Cardiac muscle cell (in vitro differentiated cells and primary cell): ENCODE results near the gene UBASH3B. TPM values are rescaled to one million over a fixed set of nuclear protein-coding genes. Genes with fewer than 3 reads are reported as not detected.
A peak's percentile ranks its signal among the peaks of the same experiment; 100 is the strongest.

Experiments
- DNase-seq, 2 donors: peaks; one replicate each; pipeline versions ENCODE4 v3.0.0 to v3.0.0-alpha.2; 2010 to 2017; ENCODE audit warnings: low read depth in 1 of 2, low spot score in 1 of 2
- H3K27ac ChIP-seq: fragments of 200-600 bp; sonication (generic); 2 replicates; pipeline ENCODE4 v1.5.1; 2016
- H3K27me3 ChIP-seq: fragments of 200-600 bp; sonication (generic); 2 replicates; pipeline ENCODE4 v1.6.0; 2016; ENCODE audit warnings: control low read depth
- H3K36me3 ChIP-seq: fragments of 200-600 bp; sonication (generic); 2 replicates; pipeline ENCODE4 v1.5.1; 2016; ENCODE audit warnings: control low read depth
- H3K4me1 ChIP-seq: fragments of 200-600 bp; sonication (generic); 2 replicates; pipeline ENCODE4 v1.8.1; 2017; ENCODE audit warnings: low read depth, mild to moderate bottlenecking, mixed run types
- H3K4me3 ChIP-seq: fragments of 200-600 bp; sonication (generic); 2 replicates; pipeline ENCODE4 v1.5.1; 2016; ENCODE audit warnings: mild to moderate bottlenecking
- H3K9me3 ChIP-seq: fragments of 200-600 bp; sonication (generic); 2 replicates; pipeline ENCODE4 v1.5.1; 2017; ENCODE audit warnings: low read depth, mild to moderate bottlenecking, control low read depth
- polyA plus RNA-seq: library from polyadenylated mRNA; unstranded; fragments of >200 nt; fragmentation: Nextera tagmentation; extraction: Ambion mirVana; gene quantifications from 2 replicates; pipeline ENCODE4 v1.2.1, GENCODE V29; 2016
- total RNA-seq: library from RNA; depleted of rRNA; stranded (reverse); fragments of >200 nt; gene quantifications from 2 replicates; pipeline ENCODE4 v1.2.3, GENCODE V29; 2016
- TF ChIP-seq, protein P1 (sequence below): IDR thresholded peaks from 2 replicates; pipeline ENCODE4 v1.5.1; 2012; ENCODE audit warnings: low read depth, mild to moderate bottlenecking, low read length

Gene UBASH3B
- total and polyA plus RNA-seq, 2 experiments from 2014 or later, result 2.7 TPM; not detected in 1

GRCh38 chr11:122690384-122690783 lies 34.9 kb downstream of the UBASH3B start:
- TF ChIP-seq, protein P1, sequence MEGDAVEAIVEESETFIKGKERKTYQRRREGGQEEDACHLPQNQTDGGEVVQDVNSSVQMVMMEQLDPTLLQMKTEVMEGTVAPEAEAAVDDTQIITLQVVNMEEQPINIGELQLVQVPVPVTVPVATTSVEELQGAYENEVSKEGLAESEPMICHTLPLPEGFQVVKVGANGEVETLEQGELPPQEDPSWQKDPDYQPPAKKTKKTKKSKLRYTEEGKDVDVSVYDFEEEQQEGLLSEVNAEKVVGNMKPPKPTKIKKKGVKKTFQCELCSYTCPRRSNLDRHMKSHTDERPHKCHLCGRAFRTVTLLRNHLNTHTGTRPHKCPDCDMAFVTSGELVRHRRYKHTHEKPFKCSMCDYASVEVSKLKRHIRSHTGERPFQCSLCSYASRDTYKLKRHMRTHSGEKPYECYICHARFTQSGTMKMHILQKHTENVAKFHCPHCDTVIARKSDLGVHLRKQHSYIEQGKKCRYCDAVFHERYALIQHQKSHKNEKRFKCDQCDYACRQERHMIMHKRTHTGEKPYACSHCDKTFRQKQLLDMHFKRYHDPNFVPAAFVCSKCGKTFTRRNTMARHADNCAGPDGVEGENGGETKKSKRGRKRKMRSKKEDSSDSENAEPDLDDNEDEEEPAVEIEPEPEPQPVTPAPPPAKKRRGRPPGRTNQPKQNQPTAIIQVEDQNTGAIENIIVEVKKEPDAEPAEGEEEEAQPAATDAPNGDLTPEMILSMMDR, result no peak
- no peak overlapping the region for H3K4me3 ChIP-seq
- H3K4me1 ChIP-seq, result peaks cover 20% of the 10 kb centered on the region
- H3K27me3 ChIP-seq, result no peaks in the 10 kb centered on the region
- H3K9me3 ChIP-seq, result no peaks in the 10 kb centered on the region
- no peak for DNase-seq
- H3K36me3 ChIP-seq, result no peaks in the 10 kb centered on the region
- no peak overlapping the region for H3K27ac ChIP-seq

- TF ChIP-seq, protein P1, result no peak
- H3K36me3 ChIP-seq, result no peaks in the 10 kb centered on the region
- H3K27me3 ChIP-seq, result no peaks in the 10 kb centered on the region
- no peaks in the 10 kb centered on the region for H3K9me3 ChIP-seq
- H3K27ac ChIP-seq, result peak overlapping the region; percentile 78
- DNase-seq, result peak; percentile 26 to 73
- H3K4me1 ChIP-seq, result peaks cover 17% of the 10 kb centered on the region
- no peak overlapping the region for H3K4me3 ChIP-seq
Observed at GRCh38 chr11:122690801-122691548, 35.5 kb downstream of the UBASH3B start.

DNA sequence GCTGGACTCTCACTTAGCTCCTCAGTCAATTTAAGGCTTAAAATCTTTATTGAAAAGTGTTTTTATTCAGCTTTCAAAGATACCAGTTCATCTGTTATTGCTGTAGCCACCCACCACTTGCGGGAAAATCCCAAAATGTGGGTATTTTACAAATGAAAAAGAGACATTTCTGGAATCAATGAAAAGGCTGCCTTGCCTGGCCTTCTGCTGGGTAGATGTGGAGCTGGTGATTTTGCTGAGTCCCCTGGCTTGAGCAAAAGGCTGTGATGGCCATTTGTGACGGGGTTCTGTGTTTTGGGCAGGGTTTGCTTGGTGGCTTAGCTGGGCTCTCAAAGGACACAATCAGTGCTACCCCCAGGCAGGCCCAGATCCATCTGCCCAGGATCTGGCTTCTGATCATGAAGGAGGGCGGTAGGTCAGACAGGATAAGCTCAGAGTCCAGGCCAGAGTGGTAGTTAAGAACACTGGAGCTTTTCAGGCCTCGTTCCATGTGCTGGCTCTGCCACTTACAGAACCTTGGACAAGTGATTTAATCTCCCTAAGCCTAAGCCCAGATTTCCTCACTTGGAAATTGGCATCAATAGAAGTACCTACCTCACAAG lies 36.1 kb downstream of the UBASH3B start:
- TF ChIP-seq, protein P1, result no peak
- H3K27ac ChIP-seq, result peak overlapping the region; percentile 78

DNA sequence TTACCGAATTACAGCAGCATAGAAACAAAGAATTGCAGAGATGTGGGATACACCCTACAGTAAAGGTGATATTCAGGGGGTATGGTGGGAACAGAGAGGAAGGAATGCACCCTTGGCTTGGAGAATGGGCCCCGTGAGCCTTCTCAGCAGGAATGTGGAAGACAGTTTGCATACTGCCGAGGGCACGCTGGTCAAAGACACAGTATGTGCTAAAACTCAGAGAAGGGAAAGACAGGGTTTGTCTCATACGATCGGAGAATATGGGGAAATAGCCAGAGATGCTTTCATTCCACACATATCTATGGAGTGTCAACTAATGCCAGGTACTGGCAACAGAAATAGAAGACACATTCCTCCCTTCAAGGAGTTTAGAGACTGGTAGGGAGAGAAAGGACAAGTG lies 36.9 kb downstream of the UBASH3B start:
- H3K27ac ChIP-seq, result no peak overlapping the region
- no peak for DNase-seq
- TF ChIP-seq, protein P1, result no peak

More for the DNA sequence above, 36.1 kb downstream of the UBASH3B start:
- no peaks in the 10 kb centered on the region for H3K27me3 ChIP-seq
- no peaks in the 10 kb centered on the region for H3K9me3 ChIP-seq
- no peak for DNase-seq
- no peak overlapping the region for H3K4me3 ChIP-seq
- no peaks in the 10 kb centered on the region for H3K36me3 ChIP-seq
- H3K4me1 ChIP-seq, result peaks cover 13% of the 10 kb centered on the region

DNA sequence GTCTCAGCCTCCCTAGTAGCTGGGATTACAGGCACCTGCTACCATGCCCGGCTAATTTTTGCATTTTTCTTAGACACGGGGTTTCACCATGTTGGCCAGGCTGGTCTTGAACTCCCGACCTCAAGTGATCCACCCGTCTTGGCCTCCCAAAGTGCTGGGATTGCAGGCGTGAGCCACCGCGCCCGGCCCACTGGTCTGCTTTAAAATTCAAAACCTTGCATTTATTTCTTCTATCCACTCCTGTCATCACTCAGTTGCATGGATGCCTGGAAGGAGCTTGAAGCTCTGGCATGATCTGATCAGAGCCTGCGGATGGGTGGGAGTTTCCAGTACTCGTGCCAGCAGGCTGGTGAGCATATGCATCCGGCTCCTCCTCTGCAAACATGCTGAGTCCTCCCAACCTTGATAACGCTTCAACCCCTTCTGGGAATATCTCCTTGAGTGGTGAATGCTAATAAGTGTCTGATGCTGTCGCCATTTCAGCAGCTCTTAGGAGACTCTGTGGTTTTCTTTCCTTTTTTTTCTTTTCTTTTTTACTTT lies 39.6 kb downstream of the UBASH3B start:
- TF ChIP-seq, protein P1, result no peak
- Histone ChIP-seq H3K27me3 (no peaks in the 10 kb centered on the region), H3K4me3 (no peak overlapping the region), H3K9me3 (no peaks in the 10 kb centered on the region), H3K4me1 (peaks cover 13% of the 10 kb centered on the region), H3K27ac (no peak overlapping the region), H3K36me3 (no peaks in the 10 kb centered on the region)
- peak in 1 of 2 donors; percentile 36 for DNase-seq

More for the DNA sequence above, 36.9 kb downstream of the UBASH3B start:
- Histone ChIP-seq H3K36me3 (no peaks in the 10 kb centered on the region), H3K4me1 (peaks cover 13% of the 10 kb centered on the region), H3K27me3 (no peaks in the 10 kb centered on the region), H3K9me3 (no peaks in the 10 kb centered on the region), H3K4me3 (no peak overlapping the region)
